ENCODE results near the gene TMEM63A.

GRCh38 chr1:225840223-225840610, 42.0 kb downstream of the TMEM63A start:
- TF ChIP-seq, protein P1, sequence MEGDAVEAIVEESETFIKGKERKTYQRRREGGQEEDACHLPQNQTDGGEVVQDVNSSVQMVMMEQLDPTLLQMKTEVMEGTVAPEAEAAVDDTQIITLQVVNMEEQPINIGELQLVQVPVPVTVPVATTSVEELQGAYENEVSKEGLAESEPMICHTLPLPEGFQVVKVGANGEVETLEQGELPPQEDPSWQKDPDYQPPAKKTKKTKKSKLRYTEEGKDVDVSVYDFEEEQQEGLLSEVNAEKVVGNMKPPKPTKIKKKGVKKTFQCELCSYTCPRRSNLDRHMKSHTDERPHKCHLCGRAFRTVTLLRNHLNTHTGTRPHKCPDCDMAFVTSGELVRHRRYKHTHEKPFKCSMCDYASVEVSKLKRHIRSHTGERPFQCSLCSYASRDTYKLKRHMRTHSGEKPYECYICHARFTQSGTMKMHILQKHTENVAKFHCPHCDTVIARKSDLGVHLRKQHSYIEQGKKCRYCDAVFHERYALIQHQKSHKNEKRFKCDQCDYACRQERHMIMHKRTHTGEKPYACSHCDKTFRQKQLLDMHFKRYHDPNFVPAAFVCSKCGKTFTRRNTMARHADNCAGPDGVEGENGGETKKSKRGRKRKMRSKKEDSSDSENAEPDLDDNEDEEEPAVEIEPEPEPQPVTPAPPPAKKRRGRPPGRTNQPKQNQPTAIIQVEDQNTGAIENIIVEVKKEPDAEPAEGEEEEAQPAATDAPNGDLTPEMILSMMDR (IDR thresholded peaks at IDR 0.05): no peak
- no peak for TF ChIP-seq REST (IDR thresholded peaks at IDR 0.05)
- no peak for TF ChIP-seq RCOR1 (IDR thresholded peaks at IDR 0.05; ENCODE audit: low read depth, low read length)
